Progenitor cell of endocrine pancreas (in vitro differentiated cells): Measurements from ENCODE around the gene KLK5. TPM values are rescaled to one million over a fixed set of nuclear protein-coding genes. Genes with fewer than 3 reads are reported as not detected.
A peak's percentile ranks its signal among the peaks of the same experiment; 100 is the strongest.
"Not testable (repeated sequence)": the region's sequence is repeated elsewhere in the genome, so short reads cannot be mapped to it uniquely, and the experiment has no call there.

ENCODE experiments used
- DNase-seq: peaks from one replicate; pipeline ENCODE4 v3.0.0; 2021; ENCODE audit warnings: low spot score; ENCODE audit not compliant: unreplicated experiment
- H3K27ac Mint-ChIP-seq: 2 replicates; pipeline ENCODE4 v1.8.0; 2021; ENCODE audit warnings: mild to moderate bottlenecking, moderate library complexity, mixed read lengths
- H3K27me3 Mint-ChIP-seq: 2 replicates; pipeline ENCODE4 v1.8.0; 2021; ENCODE audit warnings: mixed read lengths
- H3K36me3 Mint-ChIP-seq: 2 replicates; pipeline ENCODE4 v1.8.0; 2022; ENCODE audit warnings: mixed read lengths; ENCODE audit not compliant: insufficient read depth
- H3K4me1 Mint-ChIP-seq: 2 replicates; pipeline ENCODE4 v1.8.0; 2021; ENCODE audit warnings: low read depth, mixed read lengths
- H3K4me3 Mint-ChIP-seq: 2 replicates; pipeline ENCODE4 v1.8.0; 2021; ENCODE audit warnings: low read depth, mild to moderate bottlenecking, moderate library complexity, mixed read lengths
- H3K9me3 Mint-ChIP-seq: 2 replicates; pipeline ENCODE4 v1.8.0; 2021; ENCODE audit warnings: low read depth, mixed read lengths
- CTCF ChIP-seq: fragments of 200-600 bp; sonication (generic); IDR thresholded peaks from one replicate; pipeline ENCODE4 v1.5.0; 2021; ENCODE audit warnings: antibody characterized with exemption, mild to moderate bottlenecking; ENCODE audit not compliant: unreplicated experiment
- total RNA-seq: library from RNA; stranded (reverse); gene quantifications from 2 replicates; pipeline ENCODE4 v1.2.1, GENCODE V29; 2021

Gene KLK5
- total RNA-seq, 1 donor from 2014 or later: not detected

DNA sequence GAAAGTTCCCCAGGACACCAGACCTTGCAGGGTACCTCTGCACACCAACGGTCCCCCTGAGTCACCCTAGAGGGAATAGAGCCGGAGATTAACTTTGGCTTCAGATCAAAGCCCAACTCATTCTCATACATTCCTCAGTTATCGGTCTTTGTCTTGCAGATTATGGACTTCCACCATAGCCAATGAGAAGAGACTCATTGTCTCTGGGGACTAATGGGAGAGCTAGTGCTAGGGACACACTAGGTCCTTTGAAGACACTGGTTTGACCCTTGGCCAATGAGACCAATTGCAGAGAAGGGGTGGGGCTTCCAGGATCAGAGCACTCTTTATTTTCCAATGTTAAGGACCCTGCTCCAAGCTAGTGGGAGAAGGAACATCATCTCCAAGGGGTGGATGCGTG is 24.8 kb upstream of the KLK5 start:
- DNase-seq: no peak
- Mint-ChIP-seq H3K27ac (no peak overlapping the region), H3K9me3 (peaks cover 2% of the 10 kb centered on the region), H3K4me3 (no peak overlapping the region), H3K27me3 (peaks cover 20% of the 10 kb centered on the region), H3K4me1 (peaks cover 9% of the 10 kb centered on the region), H3K36me3 (no peaks in the 10 kb centered on the region)
- no peak for TF ChIP-seq CTCF

DNA sequence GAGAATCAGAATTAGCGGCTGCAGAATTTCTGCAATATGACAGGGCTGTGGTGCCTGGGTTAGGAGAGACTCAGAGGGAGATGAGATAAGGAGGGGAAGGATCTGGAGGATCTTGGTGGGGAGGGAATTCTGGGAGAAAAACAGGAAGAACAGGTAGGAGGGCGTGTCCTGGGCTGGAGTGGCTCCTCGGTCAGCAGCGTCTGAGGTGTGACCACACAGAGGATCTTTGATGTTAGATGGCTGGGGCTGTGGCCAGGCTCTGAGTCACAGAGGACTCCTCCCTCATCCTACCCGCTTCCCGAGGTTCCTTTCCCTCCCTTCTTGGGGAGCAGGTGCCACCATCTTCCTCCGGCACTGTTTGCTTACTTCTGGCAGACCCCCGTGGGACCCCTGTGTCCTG is 22.9 kb upstream of the KLK5 start:
- Mint-ChIP-seq H3K4me3 (no peak overlapping the region), H3K4me1 (peaks cover 9% of the 10 kb centered on the region), H3K36me3 (no peaks in the 10 kb centered on the region), H3K9me3 (peaks cover 2% of the 10 kb centered on the region), H3K27me3 (peaks cover 10% of the 10 kb centered on the region), H3K27ac (peak overlapping the region; percentile 51)
- no peak for DNase-seq
- no peak for TF ChIP-seq CTCF

GRCh38 chr19:50974702-50975556 is 22.1 kb upstream of the KLK5 start:
- Mint-ChIP-seq H3K4me1 (peaks cover 9% of the 10 kb centered on the region), H3K27me3 (peaks cover 13% of the 10 kb centered on the region), H3K9me3 (peaks cover 2% of the 10 kb centered on the region), H3K4me3 (no peak overlapping the region), H3K27ac (no peak overlapping the region), H3K36me3 (no peaks in the 10 kb centered on the region)
- no peak for TF ChIP-seq CTCF
- DNase-seq: no peak

- peaks cover 9% of the 10 kb centered on the region for H3K4me1 Mint-ChIP-seq
- no peak for TF ChIP-seq CTCF
- H3K27me3 Mint-ChIP-seq: peaks cover 14% of the 10 kb centered on the region
- no peak for DNase-seq
- no peak overlapping the region for H3K4me3 Mint-ChIP-seq
- H3K27ac Mint-ChIP-seq: no peak overlapping the region
- peaks cover 2% of the 10 kb centered on the region for H3K9me3 Mint-ChIP-seq
- no peaks in the 10 kb centered on the region for H3K36me3 Mint-ChIP-seq
Observed at GRCh38 chr19:50972795-50973376, 20.0 kb upstream of the KLK5 start.

GRCh38 chr19:50969810-50970209 is 17.0 kb upstream of the KLK5 start:
- not testable (repeated sequence) for DNase-seq, H3K4me1 Mint-ChIP-seq, H3K9me3 Mint-ChIP-seq, H3K27ac Mint-ChIP-seq, H3K4me3 Mint-ChIP-seq, H3K36me3 Mint-ChIP-seq
- H3K27me3 Mint-ChIP-seq: peaks cover 30% of the 10 kb centered on the region

DNA sequence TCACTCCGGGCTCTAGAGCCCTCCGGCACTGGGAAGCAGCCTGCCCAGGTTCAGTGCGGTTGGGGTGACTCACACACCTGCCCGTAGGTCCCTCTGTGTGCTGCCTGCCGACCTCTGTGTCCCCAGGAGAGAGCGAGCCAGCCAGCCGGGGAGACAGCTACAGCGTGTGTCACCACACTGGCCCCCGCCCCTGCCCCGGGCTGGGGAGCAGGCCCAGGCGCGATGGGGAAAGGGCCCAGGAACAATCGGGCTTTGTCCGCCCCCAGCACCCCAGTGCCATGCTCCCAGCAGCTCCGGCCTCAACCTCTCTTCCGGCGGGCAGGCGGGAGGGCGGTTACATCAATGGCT is 16.5 kb upstream of the KLK5 start, which contains the start of gene KLK6:
Gene KLK6 (minus strand): TSS at position 179 of the 348 bp plus-strand sequence. CDS start 1,487 bp downstream, outside the sequence.
- Mint-ChIP-seq H3K27ac (no peak within 1 kb of the TSS), H3K9me3 (no peaks in the 10 kb centered on the region), H3K4me3 (no peak within 1 kb of the TSS), H3K36me3 (no peaks in the 10 kb centered on the region), H3K27me3 (peaks cover 33% of the 10 kb centered on the region), H3K4me1 (peaks cover under 1% of the 10 kb centered on the region)
- no peak for TF ChIP-seq CTCF
- DNase-seq: no peak
